ENCODE data around the gene IDI1.
"Not testable (repeated sequence)": the region's sequence is repeated elsewhere in the genome, so short reads cannot be mapped to it uniquely, and the experiment has no call there.

The IDI1 gene

DNA sequence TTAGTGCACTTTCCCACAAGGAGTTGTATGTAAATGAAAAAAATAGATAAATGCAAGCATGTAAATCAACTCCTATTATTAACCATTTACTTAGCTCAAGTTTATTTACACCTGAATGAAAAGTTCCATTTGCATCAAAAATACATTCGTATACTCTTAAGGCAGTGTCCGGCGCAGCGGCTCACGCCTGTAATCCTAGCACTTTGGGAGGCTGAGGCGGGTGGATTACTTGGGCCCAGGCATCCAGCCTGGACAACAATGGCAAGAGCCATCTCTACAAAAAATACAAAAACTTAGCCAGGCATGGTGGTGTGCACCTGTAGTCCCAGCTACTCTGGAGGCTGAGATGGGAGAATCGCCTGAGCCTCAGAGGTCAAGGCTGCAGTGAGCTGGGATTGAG is 19.1 kb downstream of the IDI1 start:
- DNase-seq = no peak

DNA sequence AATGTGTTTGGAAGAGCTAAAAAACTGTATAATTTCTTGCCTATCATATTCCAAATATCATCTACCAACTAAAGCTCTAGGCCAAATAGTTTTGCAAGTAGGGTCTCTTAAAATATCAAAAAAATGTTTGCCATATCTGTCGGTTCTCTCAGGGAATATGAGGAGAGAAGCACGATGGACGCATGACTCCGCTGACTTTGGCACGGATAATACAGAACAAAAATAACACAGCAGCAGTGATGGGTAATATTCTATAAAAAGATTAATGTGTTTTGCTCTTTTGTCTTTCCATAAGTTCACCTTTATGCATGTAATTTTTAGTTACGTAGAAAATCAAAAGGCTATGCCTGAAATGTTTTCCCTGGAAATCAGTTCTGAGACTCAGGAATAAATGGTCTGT is 22.3 kb downstream of the IDI1 start:
- DNase-seq = no peak

DNA sequence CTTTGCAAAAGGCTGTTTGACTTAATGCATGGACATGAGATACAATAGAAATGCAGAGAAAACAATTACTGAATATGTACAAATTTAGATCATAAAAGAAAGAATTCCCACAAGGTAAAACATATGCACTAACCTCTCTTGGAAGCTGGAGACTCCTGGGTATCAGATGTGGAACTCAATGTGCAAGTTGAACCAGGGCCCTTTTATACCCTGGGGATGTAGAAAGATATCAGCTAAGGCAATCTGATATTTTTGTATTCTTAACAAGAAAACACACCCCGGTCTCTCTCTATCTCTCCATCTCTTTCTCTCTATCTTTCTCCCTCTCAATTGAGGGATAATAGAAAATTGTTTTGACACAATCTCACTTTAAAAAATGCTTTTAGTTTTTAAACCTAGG is 23.2 kb downstream of the IDI1 start, which contains the start of gene IDI2:
TSS of gene IDI2 (minus strand) at position 177 of the 400 bp plus-strand sequence. CDS start 1,136 bp downstream, outside the sequence.
- DNase-seq = no peak

DNA sequence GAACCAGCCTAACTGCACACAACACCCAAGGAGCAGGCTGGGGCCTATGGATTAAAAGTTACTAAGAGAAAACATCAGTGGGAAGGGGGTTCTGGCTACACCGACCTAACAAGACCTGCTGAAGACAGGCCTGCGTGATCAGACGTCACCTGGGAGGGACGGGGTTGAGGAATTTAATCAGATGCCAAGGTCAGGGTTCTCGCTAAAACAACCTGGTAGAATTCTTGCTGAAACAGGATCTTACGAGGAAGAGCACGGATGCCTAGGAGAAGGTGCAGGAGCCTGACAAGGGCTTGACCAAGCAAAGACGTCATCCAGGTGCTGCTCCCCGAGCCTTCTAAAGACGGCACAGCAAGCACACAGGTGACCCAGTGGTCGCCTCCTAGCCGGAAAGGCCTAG is 24.8 kb downstream of the IDI1 start:
- no peak for DNase-seq

DNA sequence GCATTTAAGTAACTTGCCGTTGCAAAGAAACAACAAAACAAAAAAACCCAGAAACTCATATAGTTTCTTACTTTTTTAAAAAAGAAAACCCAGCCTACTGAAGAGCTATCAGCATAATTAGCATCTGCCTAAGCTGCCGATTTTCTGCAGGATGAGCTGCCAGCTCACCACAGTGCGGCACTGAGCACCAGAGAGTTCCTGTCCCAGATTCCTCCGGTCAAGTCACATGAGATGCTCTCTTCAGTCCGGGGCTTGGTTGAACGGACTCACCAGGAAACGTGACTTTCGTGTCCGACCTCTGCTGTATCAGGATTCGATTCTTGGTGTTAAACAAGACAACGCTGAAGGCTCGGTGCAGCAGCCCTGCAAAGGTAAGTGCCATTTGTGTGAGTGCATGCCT is 26.5 kb downstream of the IDI1 start:
- DNase-seq = no peak

DNA sequence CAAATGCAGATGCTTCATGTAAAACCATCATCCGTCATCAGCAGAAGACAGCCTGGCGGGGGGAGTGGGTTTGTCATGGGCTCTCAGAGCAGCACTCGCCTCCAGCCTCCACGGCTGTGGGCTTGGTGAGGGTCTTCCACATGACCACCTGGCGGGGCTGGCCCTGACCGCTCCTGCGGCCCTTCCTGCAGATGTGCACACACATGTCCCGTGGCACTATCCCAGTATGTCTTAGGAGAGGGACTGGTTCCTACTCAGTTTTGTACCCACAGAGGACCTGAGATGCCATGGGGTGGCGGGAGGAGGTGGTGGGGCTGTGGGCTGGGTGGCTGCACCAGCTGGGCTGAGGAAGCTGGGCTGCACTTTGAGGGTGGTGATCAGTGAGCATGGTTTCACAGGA is 28.0 kb downstream of the IDI1 start:
- no peak for DNase-seq

DNA sequence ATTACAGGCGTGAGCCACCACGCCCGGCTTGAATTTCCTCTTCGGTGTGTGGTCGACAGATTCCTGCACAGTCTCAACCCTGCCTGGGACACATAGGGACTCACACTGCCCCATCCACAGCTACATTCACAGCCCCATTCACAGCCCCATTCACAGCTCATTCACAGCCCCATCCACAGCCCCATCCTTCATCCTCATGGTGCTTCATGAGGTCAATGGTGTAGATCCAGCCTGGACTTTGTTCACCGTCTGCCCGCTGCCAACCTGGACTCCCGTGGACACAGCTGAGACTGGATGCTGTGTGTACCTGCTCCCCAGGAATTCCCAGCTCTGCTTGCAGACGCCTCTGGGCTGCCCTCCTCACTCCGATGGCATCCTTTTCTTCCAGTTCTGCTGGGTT is 28.5 kb downstream of the IDI1 start:
- no peak for DNase-seq

DNA sequence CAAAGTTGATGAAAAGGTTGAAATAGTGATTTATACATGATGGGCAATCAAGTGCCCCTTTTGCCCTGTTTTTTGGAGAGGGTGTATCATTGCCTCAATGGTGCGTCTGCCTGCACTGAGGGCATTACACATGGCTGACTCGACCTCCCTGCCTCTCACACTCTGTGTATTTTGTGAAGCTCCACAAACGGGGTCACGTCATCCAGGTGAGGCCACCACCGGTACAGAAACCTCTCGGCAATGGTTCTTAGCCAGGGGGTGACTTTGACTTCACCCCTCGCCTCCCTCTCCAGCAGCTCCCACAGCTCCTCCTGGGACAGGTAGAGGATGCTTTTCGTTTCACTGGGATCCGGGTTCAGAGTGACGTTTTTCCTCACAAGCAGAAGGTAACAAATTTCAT is 29.6 kb downstream of the IDI1 start:
- DNase-seq = no peak

DNA sequence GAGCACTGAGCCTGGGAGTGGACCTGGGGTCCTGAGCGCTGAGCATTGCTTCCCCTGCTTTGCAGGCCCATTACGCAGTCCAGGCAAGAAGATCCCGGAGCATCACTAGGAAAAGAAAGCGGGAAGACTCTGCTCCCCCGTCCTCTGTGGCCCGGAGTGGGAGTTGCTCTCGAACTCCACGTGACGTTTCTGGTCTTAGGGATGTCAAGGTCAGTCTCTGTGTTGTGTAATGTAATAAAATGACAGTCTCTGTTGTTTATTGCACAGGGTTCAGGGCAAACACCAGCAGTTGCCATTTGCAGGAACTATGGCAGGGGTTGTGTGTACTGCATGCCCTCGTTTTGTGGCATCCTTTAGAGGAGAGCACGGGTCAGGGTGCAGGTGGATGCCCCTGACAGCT is 33.2 kb downstream of the IDI1 start:
- no peak for DNase-seq

DNA sequence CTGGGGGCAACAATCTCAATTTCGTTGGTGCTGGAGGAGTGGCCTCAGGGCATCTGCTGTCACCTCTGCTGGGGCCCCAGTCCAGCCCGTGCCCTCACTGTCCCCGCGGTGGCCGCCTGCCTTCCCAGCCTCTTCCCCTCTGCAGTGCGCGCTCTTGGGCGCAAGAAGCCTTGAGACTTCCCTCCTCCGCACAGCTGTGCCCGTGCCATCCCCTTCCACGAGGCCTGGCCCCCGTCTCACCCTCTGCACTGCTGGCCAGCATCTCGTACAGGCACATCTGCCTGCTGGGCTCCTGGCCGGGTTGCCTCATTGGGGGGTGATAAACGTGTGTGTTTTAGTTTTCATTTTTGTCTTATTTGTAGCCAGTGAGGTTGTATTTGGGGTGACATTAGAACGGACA is 37.2 kb downstream of the IDI1 start:
- no peak for DNase-seq

DNA sequence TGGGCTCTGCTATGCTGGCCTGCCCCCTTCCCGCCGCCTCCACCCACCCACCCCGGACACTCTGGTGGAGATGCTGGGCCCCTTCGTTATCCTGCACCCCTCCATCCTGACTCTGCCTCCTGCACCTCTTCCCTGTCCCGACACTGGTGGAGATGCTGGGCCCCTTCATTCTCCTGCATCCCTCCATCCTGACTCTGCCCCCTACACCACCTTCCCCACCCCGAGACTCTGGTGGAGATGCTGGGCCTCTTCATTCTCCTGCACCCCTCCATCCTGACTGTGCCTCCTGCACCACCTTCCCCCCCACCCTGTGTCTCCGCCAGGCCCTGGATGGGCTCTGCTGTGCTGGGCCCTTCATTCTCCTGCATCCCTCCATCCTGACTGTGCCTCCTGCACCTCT is 38.2 kb downstream of the IDI1 start:
- DNase-seq = no peak

DNA sequence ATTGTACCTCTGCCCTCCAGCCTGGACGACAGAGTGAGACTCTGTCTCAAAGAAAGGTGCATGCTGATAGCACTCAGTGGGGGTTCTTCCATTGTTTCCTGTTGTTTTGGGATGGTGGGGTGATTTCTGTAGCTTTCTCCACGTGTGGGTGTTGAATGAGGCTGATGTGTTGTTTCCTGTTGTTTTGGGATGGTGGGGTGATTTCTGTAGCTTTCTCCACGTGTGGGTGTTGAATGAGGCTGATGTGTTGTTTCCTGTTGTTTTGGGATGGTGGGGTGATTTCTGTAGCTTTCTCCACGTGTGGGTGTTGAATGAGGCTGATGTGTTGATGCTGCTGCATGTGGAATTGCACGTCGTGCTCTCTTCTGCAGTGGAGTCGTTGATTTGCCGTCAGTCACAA is 39.0 kb downstream of the IDI1 start:
- not testable (repeated sequence) for DNase-seq

DNA sequence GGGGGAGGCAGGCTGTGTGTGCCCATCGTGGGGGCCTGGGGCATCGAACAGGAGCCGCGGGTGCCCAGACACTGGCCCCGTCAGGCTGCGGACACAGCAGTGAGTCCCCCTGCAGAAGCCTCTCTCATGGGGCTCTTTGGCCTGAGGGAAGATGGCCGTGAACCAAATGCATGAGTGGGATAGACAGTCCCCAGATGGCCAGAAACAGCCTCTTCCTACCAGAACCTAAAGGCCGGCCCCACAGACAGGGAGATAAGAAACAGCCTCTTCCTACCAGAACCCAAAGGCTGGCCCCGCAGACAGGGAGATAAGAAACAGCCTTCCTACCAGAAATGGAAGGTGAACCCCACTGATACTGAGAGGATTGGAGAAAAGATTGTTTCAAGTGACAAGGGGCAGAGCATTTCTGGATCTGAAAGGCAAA is 39.8 kb downstream of the IDI1 start:
- no peak for DNase-seq

DNA sequence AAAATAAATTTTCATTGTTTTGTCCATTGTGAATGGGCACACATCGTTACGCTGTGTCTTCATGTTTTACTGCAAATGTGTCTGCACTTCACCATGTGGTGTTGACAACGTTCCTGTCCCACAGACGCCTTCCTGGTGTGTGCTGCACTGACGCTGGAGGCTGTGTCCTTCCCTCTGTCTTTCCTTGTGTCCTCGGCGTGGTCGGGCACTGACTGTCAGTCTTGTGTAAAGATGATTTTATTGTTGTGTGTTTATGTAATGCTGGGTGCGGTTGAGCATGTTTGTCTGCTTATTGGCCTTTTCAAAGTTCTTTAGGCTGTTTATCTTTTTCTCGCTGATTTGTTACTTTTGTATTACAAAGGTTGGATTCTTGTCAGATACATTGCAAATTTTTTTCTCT is 41.3 kb downstream of the IDI1 start:
- DNase-seq = no peak

DNA sequence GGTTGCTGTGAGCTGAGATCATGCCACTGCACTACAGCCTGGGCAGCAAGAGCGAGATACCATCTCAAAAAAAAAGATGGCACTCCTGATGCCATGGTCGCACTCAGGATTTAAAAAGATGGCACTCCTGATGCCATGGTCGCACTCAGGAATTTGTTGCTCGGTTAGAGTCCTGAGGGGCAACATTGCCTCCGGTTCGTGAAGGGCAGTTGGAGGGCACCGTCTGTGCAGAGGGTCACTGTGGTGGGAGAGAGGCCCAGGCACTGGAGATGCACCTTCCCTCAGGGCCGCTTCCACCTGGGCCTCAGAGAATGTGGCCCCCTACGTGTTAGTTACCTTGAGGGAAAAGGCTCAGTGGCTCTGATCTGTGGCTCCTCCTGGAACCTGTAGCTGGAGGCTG is 42.3 kb downstream of the IDI1 start:
- no peak for DNase-seq

DNA sequence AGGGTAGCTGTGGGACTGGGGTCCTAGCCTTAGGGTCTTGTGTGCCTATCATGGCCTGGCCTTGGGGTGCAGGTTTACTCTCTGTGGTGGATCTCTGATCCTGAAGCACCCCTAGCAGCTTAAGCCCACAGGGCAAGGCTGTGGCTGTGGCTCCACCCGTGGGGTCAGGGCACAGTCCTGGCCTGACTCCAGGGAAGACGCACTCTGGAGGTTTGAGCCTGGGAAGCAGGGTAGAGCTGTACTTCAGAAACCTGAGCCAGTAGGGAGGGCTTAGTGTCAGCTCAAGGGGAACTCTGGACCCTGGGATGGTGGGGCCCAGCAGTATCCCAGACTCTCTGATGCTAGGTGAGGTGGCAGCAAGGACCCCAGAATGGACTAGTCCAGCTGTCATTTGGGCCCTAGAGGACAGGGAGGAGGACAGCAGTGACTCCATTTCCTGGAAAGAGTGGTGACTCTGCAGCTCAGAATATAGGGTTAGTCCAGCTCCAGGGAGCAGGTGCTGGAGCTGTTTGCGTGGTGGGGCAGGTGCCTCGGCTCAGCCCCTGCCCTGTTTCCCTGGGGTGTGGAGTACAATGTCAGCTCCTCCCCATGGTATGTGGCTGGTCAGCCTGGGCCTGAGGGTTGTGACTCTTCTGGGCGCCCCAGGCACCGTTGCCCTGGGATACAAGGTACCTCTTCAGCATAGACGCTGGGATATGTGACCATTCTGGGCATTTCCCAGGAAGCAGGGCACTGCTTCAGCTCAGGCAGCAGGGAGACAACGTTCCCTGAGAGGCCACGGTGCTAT is 44.8 kb downstream of the IDI1 start:
- no peak for DNase-seq

DNA sequence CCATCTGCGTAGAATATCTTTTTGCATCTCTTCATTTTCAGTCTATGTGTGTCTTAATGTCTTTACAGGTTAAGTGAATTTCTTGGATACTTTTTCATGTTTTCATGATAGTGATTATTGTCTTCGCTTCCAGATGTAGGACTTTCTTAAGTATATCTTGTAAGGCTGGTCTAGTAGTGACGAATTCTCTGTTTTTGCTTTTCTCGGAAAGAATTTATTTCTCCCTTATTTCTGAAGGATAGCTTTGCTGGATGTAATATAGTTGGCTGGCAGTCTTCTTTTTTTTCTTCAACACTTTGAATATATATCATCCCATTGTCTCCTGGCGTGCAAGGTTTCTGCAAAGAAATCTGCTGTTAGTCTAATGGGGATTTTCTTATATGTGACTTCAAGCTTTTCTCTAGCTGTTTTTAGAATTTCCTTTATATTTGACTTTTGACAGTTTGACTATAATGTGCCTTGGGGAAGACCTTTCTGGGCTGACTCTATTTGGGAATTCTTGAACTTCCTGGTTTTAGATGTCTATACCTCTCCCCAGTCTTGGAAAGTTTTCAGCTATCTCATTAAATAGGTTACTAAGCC is 46.4 kb downstream of the IDI1 start:
- DNase-seq = no peak

DNA sequence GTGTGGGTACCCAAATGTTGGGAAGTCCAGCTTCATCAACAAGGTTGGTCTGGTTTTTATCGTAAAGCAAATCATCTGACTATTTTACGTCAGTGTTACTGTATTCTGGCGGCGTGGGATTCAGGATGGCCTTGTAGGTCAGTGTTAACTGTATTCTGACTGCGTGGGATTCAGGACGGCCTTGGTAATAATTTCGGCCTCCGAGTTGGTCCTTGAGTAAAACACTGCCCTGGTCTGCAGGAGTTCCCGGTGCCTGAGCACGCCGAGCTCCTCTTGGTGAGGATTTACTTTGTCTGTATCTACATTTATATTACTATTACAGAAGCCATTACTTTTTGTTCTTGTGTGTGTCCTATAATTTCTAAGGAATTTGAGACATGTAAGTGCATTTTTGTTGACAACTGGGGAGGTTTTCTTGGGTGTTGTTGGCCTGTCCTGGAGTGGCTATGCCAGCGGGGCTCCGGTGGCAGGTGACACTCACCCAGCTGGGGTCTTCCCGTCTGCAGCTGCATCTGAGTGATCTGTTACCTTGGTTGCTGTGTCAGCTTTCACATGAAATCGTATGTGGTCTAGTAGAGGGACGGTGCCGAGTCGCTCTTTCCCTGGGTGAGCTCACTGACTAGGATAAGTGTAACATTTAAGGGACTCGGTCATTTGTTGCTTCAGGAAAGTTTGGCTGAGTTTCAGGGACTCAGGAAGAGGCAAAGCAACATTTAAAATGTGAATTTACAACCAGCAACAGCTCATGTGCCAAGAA is 51.5 kb downstream of the IDI1 start:
- DNase-seq = no peak

DNA sequence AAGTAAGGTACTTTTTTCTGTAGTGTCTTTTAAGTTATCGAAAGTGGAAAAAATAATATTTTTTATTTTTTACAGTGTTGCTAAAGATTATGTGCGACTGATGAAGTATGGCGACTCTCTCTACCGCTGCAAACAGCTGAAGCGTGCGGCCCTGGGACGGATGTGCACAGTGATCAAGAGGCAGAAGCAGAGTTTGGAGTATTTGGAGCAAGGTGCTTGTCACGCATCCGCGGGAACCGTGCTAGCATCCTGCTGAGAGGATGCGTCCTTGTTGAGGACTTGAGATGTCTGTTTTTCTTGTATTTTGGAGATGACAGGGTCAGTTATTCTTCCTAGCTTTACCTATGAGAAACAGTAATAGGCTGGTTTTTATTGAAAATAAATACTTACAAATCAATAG is 52.9 kb downstream of the IDI1 start:
- DNase-seq = no peak

DNA sequence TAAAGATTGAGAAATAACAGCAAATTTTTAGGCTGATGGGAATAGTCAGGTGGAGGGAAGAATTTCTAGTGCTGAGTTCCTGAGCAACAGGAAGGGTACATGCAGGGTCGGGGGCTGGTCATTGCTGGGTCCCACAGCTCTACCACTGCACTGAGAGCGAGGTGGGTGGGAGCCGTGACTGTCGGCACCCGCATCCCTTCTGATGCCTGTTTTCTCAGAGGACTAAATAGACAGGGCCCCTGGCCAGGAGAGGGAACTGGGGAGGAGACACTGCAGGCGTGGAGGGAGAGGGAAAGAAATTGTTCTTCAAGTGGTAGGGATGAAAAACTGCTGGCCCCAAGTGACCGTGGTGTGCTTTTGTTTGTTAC is 53.4 kb downstream of the IDI1 start:
- DNase-seq = no peak

DNA sequence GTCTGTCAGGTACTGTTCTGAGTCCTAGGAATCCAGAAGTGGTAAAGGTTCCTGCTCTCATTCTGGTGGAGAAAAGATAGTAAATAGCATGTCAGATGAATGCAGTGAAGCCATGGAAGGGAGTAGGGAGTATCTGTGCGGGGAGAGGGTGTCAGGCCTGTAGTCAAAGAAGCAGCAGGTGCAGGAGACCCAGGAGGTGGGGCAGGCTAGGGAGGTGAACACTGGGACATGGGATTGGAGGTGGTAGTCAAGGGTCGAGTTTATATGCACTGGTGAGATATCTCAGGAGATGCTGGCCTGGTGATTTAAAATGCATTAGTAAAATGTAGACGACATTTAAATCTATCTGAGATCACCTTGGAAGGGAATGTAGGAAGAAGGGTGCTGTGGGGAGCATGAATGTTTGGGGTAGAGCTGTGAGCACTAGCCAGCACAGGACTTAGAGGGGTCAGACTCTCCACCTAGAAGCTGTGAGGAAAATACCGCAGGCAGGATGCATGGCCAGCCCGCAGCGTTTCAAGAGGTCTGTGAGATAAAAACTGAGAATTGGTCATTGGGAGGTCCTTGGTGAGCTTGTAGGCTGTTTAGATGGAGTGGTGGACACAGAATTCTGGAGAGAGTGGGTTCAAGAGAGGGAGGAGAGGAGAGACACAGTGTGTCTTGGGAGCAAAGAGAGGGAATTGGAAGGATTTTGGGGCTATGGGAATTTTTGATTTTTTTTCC is 53.9 kb downstream of the IDI1 start:
- DNase-seq = no peak

DNA sequence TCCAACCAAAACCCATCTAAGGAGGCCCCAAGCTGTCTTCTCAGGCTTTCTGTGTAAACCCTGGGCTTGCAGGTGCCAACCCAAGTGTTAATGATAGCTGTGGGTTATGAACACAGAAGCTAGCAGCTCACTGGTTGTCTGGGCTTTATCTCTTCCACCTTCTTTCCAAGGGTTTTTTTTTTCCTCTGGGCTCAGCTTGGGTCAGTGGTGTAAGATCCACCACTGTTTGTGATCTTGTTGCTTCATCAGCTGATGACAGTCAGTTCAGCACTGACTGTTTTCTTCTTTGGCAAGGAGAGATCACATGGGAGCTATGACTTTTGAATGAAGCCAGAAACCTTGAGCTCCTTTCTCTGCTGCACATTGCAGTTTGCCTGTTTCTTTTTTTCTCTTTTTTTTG is 56.0 kb downstream of the IDI1 start:
- no peak for DNase-seq

DNA sequence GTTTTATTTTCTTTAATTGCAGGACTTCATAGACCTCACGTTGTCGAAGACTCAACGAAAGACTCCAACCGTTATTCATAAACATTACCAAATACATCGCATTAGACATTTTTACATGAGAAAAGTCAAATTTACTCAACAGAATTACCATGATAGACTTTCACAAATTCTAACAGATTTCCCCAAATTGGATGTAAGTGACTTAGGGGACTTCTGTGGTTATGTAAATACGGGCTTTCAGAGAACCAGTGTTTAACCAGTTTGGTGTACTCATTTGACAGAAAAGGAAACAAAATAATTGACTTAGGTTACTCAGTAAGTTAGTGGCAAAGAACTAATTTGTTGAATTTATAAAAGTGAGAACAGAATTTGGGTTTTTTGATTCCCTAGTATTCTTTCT is 56.5 kb downstream of the IDI1 start:
- no peak for DNase-seq

DNA sequence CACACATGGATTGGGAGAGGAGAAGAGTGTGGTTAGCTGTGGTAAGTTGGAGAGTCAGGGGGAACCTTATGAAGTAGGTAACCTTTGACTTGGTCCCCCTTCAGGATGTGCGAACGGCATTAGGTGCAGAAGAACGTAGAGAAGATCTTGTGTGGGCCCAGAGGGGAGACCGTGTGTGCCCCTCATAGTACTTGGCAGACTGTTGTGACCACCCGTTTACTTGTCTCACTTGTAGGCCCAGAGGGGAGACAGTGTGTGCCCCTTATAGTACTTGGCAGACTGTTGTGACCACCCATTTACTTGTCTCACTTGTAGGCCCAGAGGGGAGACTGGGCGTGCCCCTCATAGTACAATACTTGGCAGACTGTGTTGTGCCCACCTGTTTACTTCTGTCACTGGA is 58.1 kb downstream of the IDI1 start:
- no peak for DNase-seq
